Measurements from ENCODE around the gene ZFP36L1. TPM values are rescaled to one million over a fixed set of nuclear protein-coding genes. Genes with fewer than 3 reads are reported as not detected.

Gene ZFP36L1
- total and polyA plus RNA-seq, 10 of the 15 experiments (the other 5 are each of a cell fraction or from before 2014, with no cell fraction given) = 22.0 to 184 (median 66.1) TPM

DNA sequence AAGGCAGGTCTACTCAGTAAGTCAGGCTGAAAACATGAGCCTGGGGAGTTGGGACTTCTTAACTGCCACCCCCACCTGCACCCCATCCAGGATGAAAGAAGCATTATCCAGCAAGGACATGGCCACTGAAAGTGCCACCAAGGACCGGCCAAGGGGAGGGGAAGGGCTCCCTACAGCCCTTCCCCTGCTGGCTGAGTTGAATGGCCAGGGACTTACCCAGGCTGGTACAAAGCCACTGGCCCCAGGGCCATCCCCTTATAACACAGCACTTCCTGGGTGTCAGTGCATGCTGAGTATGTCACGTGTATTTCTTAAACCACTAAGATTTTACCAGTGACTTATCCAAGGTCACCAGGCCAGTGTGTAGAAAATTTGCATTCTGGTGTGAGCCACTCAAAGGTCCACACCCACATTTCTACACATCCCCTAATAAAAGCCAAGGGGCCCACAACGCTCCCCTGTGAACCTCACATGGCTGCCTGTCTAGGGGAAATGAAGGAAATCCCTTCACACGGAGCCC is 29.3 kb upstream of the ZFP36L1 start (continued):
- TF ChIP-seq E2F8 (IDR thresholded peaks at IDR 0.05; ENCODE audit: low read depth, partially characterized antibody) (no peak), SP1 (IDR thresholded peaks at IDR 0.05; ENCODE audit: low read depth, low read length) (peak; percentile 32), EP300 (IDR thresholded peaks at IDR 0.05; ENCODE audit: borderline replicate concordance in 1 of 2, control insufficient read depth in 1 of 2, low read depth in 2 of 2, low read length in 2 of 2) (peak in 1 of 2 experiments; percentile 27; a peak in 1 of 4 replicates), ZNF207 (IDR thresholded peaks at IDR 0.05; ENCODE audit: borderline replicate concordance) (no peak), SUPT20H (IDR thresholded peaks at IDR 0.05; ENCODE audit: borderline replicate concordance, control insufficient read depth, low read depth, low read length) (no peak), GATAD2B (conservative IDR thresholded peaks at IDR 0.05; ENCODE audit: low read depth) (peak; percentile 49; the same call in 1 of the 2 replicates), HCFC1 (IDR thresholded peaks at IDR 0.05; ENCODE audit: low read length) (0 out of 2 replicates have a peak, but pooled peaks have one; percentile 7), ZNF24 (IDR thresholded peaks at IDR 0.05) (no peak), SPI1 (IDR thresholded peaks at IDR 0.05; ENCODE audit: borderline replicate concordance, insufficient read depth, low read depth, low read length) (no peak), ZBED1 (IDR thresholded peaks at IDR 0.05; ENCODE audit: borderline replicate concordance) (no peak), NBN (IDR thresholded peaks at IDR 0.05) (0 out of 2 replicates have a peak, but pooled peaks have one; percentile 35), POLR2AphosphoS5 (IDR thresholded peaks at IDR 0.05; ENCODE audit: low read length) (peak; percentile 93), NR2C2 (IDR thresholded peaks at IDR 0.05; ENCODE audit: borderline replicate concordance, control insufficient read depth, insufficient read length, low read depth) (no peak), YBX1 (IDR thresholded peaks at IDR 0.05) (no peak), ZNF217 (IDR thresholded peaks at IDR 0.05) (no peak), NR2C1 (IDR thresholded peaks at IDR 0.05) (0 out of 2 replicates have a peak, but pooled peaks have one; percentile 18), NRF1 (conservative IDR thresholded peaks at IDR 0.05; ENCODE audit: low read depth, low read length) (no peak), E4F1 (IDR thresholded peaks at IDR 0.05; ENCODE audit: borderline replicate concordance, partially characterized antibody) (peak; percentile 59)
- TF ChIP-seq, protein P1, sequence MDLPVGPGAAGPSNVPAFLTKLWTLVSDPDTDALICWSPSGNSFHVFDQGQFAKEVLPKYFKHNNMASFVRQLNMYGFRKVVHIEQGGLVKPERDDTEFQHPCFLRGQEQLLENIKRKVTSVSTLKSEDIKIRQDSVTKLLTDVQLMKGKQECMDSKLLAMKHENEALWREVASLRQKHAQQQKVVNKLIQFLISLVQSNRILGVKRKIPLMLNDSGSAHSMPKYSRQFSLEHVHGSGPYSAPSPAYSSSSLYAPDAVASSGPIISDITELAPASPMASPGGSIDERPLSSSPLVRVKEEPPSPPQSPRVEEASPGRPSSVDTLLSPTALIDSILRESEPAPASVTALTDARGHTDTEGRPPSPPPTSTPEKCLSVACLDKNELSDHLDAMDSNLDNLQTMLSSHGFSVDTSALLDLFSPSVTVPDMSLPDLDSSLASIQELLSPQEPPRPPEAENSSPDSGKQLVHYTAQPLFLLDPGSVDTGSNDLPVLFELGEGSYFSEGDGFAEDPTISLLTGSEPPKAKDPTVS (IDR thresholded peaks at IDR 0.05; ENCODE audit: low read depth, low read length) = no peak
- TF ChIP-seq, protein P2, sequence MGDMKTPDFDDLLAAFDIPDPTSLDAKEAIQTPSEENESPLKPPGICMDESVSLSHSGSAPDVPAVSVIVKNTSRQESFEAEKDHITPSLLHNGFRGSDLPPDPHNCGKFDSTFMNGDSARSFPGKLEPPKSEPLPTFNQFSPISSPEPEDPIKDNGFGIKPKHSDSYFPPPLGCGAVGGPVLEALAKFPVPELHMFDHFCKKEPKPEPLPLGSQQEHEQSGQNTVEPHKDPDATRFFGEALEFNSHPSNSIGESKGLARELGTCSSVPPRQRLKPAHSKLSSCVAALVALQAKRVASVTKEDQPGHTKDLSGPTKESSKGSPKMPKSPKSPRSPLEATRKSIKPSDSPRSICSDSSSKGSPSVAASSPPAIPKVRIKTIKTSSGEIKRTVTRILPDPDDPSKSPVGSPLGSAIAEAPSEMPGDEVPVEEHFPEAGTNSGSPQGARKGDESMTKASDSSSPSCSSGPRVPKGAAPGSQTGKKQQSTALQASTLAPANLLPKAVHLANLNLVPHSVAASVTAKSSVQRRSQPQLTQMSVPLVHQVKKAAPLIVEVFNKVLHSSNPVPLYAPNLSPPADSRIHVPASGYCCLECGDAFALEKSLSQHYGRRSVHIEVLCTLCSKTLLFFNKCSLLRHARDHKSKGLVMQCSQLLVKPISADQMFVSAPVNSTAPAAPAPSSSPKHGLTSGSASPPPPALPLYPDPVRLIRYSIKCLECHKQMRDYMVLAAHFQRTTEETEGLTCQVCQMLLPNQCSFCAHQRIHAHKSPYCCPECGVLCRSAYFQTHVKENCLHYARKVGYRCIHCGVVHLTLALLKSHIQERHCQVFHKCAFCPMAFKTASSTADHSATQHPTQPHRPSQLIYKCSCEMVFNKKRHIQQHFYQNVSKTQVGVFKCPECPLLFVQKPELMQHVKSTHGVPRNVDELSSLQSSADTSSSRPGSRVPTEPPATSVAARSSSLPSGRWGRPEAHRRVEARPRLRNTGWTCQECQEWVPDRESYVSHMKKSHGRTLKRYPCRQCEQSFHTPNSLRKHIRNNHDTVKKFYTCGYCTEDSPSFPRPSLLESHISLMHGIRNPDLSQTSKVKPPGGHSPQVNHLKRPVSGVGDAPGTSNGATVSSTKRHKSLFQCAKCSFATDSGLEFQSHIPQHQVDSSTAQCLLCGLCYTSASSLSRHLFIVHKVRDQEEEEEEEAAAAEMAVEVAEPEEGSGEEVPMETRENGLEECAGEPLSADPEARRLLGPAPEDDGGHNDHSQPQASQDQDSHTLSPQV (IDR thresholded peaks at IDR 0.05) = no peak

All from GM12878 (cell line).